Thoracic aorta (tissue), 2 donors: ENCODE data around the gene CARD19. TPM values are rescaled to one million over a fixed set of nuclear protein-coding genes. Genes with fewer than 3 reads are reported as not detected.
A peak's percentile ranks its signal among the peaks of the same experiment; 100 is the strongest.

Experiments used
- ATAC-seq: fragments of 150-250 bp; one replicate; pipeline ENCODE4 v1.8.0; 2017; ENCODE audit warnings: low read depth; ENCODE audit not compliant: insufficient number of reproducible peaks, low FRiP score
- DNase-seq: peaks from one replicate; pipeline ENCODE4 v3.0.0-alpha.2; 2020; ENCODE audit warnings: low spot score
- H3K27ac ChIP-seq, 2 donors: fragments of 200-600 bp; sonication (generic); 1 replicate in 1 of 2; 2 replicates in 1 of 2; pipeline ENCODE4 v1.5.1; 2016; ENCODE audit warnings: mild to moderate bottlenecking in 2 of 2, moderate library complexity in 2 of 2
- H3K27me3 ChIP-seq: fragments of 200-600 bp; sonication (generic); replicated peaks from 2 replicates; pipeline ENCODE4 v1.6.0; 2016; ENCODE audit warnings: mild to moderate bottlenecking; ENCODE audit not compliant: insufficient read depth
- H3K36me3 ChIP-seq: fragments of 200-600 bp; sonication (generic); one replicate; pipeline ENCODE4 v1.5.1; 2016
- H3K4me1 ChIP-seq, 2 donors: fragments of 200-600 bp; sonication (generic); 1 replicate in 1 of 2; 2 replicates in 1 of 2; pipeline versions ENCODE4 v1.5.1 to v1.6.0; 2016; ENCODE audit warnings: low read depth in 2 of 2, mild to moderate bottlenecking in 1 of 2; ENCODE audit not compliant: control insufficient read depth in 1 of 2
- H3K4me3 ChIP-seq: fragments of 200-600 bp; sonication (generic); 2 replicates; pipeline ENCODE4 v1.5.1; 2016; ENCODE audit warnings: mild to moderate bottlenecking
- H3K9me3 ChIP-seq: fragments of 200-600 bp; sonication (generic); 2 replicates; pipeline ENCODE4 v1.5.1; 2016
- total RNA-seq, 2 donors: library from RNA; depleted of rRNA; stranded (reverse); fragments of >200 nt; gene quantifications; one replicate each; pipeline versions ENCODE4 v1.1.0 to v1.2.3, GENCODE V29; 2016
- TF ChIP-seq, protein P1 (sequence below): fragments of 200-600 bp; sonication (generic); IDR thresholded peaks from one replicate; pipeline ENCODE4 v1.5.1; 2019; ENCODE audit warnings: antibody characterized with exemption

The CARD19 gene
- total RNA-seq, 2 donors from 2014 or later: 46.3 to 103 TPM

- DNase-seq (peak; percentile 99), ATAC-seq (peak; percentile 72)
- Histone ChIP-seq H3K9me3 (peaks cover 7% of the 10 kb centered on the region), H3K36me3 (no peaks in the 10 kb centered on the region), H3K4me1 (peaks cover 25 to 43% of the 10 kb centered on the region in 2 donors), H3K27ac (peak overlapping the region; percentile 96 to 98), H3K27me3 (no peaks in the 10 kb centered on the region), H3K4me3 (peak overlapping the region; percentile 96)
- TF ChIP-seq, protein P1, sequence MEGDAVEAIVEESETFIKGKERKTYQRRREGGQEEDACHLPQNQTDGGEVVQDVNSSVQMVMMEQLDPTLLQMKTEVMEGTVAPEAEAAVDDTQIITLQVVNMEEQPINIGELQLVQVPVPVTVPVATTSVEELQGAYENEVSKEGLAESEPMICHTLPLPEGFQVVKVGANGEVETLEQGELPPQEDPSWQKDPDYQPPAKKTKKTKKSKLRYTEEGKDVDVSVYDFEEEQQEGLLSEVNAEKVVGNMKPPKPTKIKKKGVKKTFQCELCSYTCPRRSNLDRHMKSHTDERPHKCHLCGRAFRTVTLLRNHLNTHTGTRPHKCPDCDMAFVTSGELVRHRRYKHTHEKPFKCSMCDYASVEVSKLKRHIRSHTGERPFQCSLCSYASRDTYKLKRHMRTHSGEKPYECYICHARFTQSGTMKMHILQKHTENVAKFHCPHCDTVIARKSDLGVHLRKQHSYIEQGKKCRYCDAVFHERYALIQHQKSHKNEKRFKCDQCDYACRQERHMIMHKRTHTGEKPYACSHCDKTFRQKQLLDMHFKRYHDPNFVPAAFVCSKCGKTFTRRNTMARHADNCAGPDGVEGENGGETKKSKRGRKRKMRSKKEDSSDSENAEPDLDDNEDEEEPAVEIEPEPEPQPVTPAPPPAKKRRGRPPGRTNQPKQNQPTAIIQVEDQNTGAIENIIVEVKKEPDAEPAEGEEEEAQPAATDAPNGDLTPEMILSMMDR: no peak
These were observed 549 bp upstream of the CARD19 start for GRCh38 chr9:93095205-93096130.

DNA sequence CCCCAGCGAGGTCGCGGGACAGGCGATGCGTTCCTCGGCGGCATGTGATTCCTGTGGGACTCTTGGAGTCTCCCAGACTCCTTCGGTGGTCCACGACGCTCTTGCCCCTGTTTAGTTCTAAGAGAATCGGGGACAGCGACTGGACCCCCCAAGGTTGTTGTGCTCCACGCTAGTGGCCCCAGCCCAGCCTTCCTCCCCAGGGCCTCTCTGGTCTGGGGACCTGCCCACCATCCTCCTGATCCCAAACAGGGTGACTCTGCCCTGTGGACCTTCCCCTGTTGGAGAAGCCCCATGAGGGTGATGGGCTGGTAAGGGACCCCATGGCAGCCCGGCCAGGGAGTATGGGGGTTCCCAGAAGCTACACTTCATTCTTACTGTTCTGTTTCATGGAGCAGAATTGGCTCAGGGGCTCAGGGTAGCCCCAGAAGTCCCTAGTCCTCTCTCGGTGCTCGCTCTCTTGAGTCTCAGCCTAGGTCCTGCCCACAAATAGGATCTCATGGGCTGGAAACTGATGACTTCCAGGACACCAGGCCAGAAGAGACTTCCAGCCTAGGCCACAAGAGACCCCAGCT lies 880 bp downstream of the CARD19 start:
- peak overlapping the region; percentile 96 to 98 for H3K27ac ChIP-seq
- H3K9me3 ChIP-seq: no peaks in the 10 kb centered on the region
- H3K4me3 ChIP-seq: peak overlapping the region; percentile 96
- no peak for ATAC-seq
- DNase-seq: no peak
- no peaks in the 10 kb centered on the region for H3K27me3 ChIP-seq
- TF ChIP-seq, protein P1: no peak
- H3K36me3 ChIP-seq: no peaks in the 10 kb centered on the region
- H3K4me1 ChIP-seq: peaks cover 25 to 43% of the 10 kb centered on the region in 2 donors

- TF ChIP-seq, protein P1: no peak
- Histone ChIP-seq H3K4me1 (peaks cover 25 to 43% of the 10 kb centered on the region in 2 donors), H3K36me3 (no peaks in the 10 kb centered on the region), H3K4me3 (peak overlapping the region; percentile 96), H3K27me3 (no peaks in the 10 kb centered on the region), H3K27ac (peak overlapping the region; percentile 96 to 98), H3K9me3 (no peaks in the 10 kb centered on the region)
- ATAC-seq (no peak), DNase-seq (no peak)
These were observed 1.6 kb downstream of the CARD19 start for GRCh38 chr9:93097511-93098201.

DNA sequence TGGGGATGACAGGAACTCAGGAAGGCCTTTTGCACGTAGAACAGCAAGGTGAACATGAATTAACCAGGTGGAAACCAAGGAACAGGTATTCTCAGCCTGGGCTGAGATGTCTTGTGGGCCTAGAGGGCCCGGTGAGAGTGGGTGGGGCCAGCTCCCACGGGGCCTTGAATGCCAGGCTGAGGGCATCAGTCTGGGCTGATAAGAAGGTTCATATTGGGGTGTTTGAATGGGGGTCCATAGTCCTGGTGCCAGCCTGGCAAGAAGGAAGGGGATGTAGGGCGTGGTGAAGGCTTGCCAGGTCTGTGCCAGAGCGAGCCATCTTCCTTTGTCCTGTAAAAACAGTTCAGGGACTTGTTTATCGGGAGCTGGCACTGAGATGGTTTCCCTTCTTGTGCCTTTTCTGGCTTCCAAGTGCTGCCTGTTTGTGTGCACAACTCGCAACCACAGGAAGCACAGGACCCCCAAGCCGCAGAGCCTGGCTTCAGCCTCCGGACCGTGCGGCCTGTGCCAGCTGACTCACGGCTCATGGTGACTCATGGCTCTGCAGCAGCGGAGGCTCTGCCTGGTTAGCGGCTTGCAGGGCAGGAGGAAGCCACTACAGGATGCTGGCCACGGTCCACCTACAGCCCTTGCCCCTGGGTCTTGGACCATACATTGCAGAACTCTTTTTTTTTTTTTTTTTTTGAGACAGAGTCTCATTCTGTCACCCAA lies 2.4 kb downstream of the CARD19 start:
- DNase-seq: peak; percentile 83
- no peaks in the 10 kb centered on the region for H3K9me3 ChIP-seq
- peak; percentile 37 for ATAC-seq
- H3K27ac ChIP-seq: peak overlapping the region; percentile 96 to 98
- TF ChIP-seq, protein P1: no peak
- no peaks in the 10 kb centered on the region for H3K36me3 ChIP-seq
- no peaks in the 10 kb centered on the region for H3K27me3 ChIP-seq
- H3K4me3 ChIP-seq: peak overlapping the region; percentile 96
- peaks cover 25 to 43% of the 10 kb centered on the region in 2 donors for H3K4me1 ChIP-seq
